B cell (primary cell): ENCODE measurements around the gene NLRP9. TPM values are rescaled to one million over a fixed set of nuclear protein-coding genes. Genes with fewer than 3 reads are reported as not detected.

Source experiments
- ATAC-seq: fragments of 200-7000 bp; cut with Tn5 transposase; one replicate; pipeline ENCODE4 v1.10.0; 2021; ENCODE audit warnings: low read depth, mild to moderate bottlenecking, moderate number of reproducible peaks, moderate library complexity
- CTCF ChIA-PET: fragments of 350-600 bp; sonication (Branson Sonifier 250); formaldehyde crosslinking; loops from one replicate; lab custom pipeline; 2021; ENCODE audit warnings: antibody characterized with exemption, inconsistent platforms; lab: Charles Lee
- POLR2A ChIA-PET: fragments of 350-600 bp; sonication (Branson Sonifier 250); formaldehyde crosslinking; loops from one replicate; lab custom pipeline; 2021; ENCODE audit warnings: antibody characterized with exemption; lab: Charles Lee
- DNase-seq: peaks from one replicate; pipeline ENCODE4 v3.0.0; 2013
- H2AFZ ChIP-seq: 2 replicates; pipeline ENCODE4 v1.6.1; 2012; ENCODE audit warnings: mild to moderate bottlenecking, low read depth, low read length; ENCODE audit not compliant: insufficient read depth, poor library complexity, severe bottlenecking
- H3K27ac ChIP-seq, 2 donors: 1 replicate in 1 of 2; 2 replicates in 1 of 2; pipeline ENCODE4 v1.5.1; 2012 to 2013; ENCODE audit warnings: low read length in 2 of 2, mild to moderate bottlenecking in 2 of 2, moderate library complexity in 1 of 2
- H3K27me3 ChIP-seq, 4 experiments: fragments of 200-600 bp in 1 of 4; sonication (generic) in 1 of 4; replicated peaks in 1 of 4; 1 replicate in 2 of 4; 2 replicates in 2 of 4; pipeline versions ENCODE4 v1.6.1 to v1.7.0; 2013 to 2016; ENCODE audit warnings: low read length in 3 of 4, mild to moderate bottlenecking in 2 of 4, mixed read lengths in 1 of 4, moderate library complexity in 1 of 4; ENCODE audit not compliant: insufficient read depth in 4 of 4, control insufficient read depth in 3 of 4; ENCODE audit errors: control extremely low read depth in 1 of 4
- H3K36me3 ChIP-seq, 2 experiments: replicated peaks in 1 of 2; 1 replicate in 1 of 2; 2 replicates in 1 of 2; pipeline versions ENCODE4 v1.6.1 to v1.7.1; 2013; ENCODE audit warnings: low read length in 1 of 2; ENCODE audit not compliant: insufficient read depth in 2 of 2, control insufficient read depth in 1 of 2; ENCODE audit errors: control extremely low read depth in 1 of 2, extremely low read depth in 1 of 2
- H3K4me1 ChIP-seq, 2 donors: fragments of 200-600 bp in 1 of 2; sonication (generic) in 1 of 2; 1 replicate in 1 of 2; 2 replicates in 1 of 2; pipeline versions ENCODE4 v1.5.1 to v1.6.1; 2013 to 2017; ENCODE audit warnings: low read length in 2 of 2; ENCODE audit not compliant: control insufficient read depth in 2 of 2, insufficient read depth in 2 of 2
- H3K4me2 ChIP-seq: replicated peaks from 2 replicates; pipeline ENCODE3; 2012; ENCODE audit warnings: mild to moderate bottlenecking, low read depth, low read length; ENCODE audit not compliant: poor library complexity, severe bottlenecking
- H3K4me3 ChIP-seq, 5 experiments: fragments of 200-600 bp in 1 of 5; sonication (generic) in 1 of 5; 1 replicate in 3 of 5; 2 replicates in 2 of 5; pipeline versions ENCODE4 v1.5.1 to v1.7.0; 2011 to 2016; ENCODE audit warnings: low read length in 4 of 5, mild to moderate bottlenecking in 4 of 5, low read depth in 2 of 5, control low read depth in 1 of 5, moderate library complexity in 1 of 5; ENCODE audit not compliant: insufficient read depth in 1 of 5; ENCODE audit errors: control extremely low read depth in 1 of 5, extremely low read depth in 1 of 5
- H3K79me2 ChIP-seq: fragments of 200-600 bp; sonication (generic); one replicate; pipeline ENCODE4 v1.6.0; 2016; ENCODE audit warnings: low read length; ENCODE audit not compliant: control insufficient read depth, insufficient read depth
- H3K9ac ChIP-seq: fragments of 200-600 bp; sonication (generic); 2 replicates; pipeline ENCODE4 v1.6.1; 2017; ENCODE audit warnings: mild to moderate bottlenecking, low read length, moderate library complexity
- H3K9me3 ChIP-seq, 3 donors: one replicate each; pipeline versions ENCODE4 v1.6.1 to v1.7.1; 2013; ENCODE audit warnings: low read length in 2 of 3; ENCODE audit not compliant: control insufficient read depth in 2 of 3, insufficient read depth in 1 of 3; ENCODE audit errors: control extremely low read depth in 1 of 3
- H4K20me1 ChIP-seq: 2 replicates; pipeline ENCODE4 v1.6.0; 2012; ENCODE audit warnings: mild to moderate bottlenecking, low read length; ENCODE audit not compliant: insufficient read depth, control insufficient read depth, poor library complexity, severe bottlenecking
- H3K27ac Mint-ChIP-seq: one replicate; pipeline ENCODE4 v1.8.0; 2021; ENCODE audit warnings: mixed read lengths
- H3K27me3 Mint-ChIP-seq: one replicate; pipeline ENCODE4 v1.8.0; 2021; ENCODE audit warnings: mixed read lengths
- H3K4me1 Mint-ChIP-seq: one replicate; pipeline ENCODE4 v1.8.0; 2021; ENCODE audit warnings: mixed read lengths
- H3K4me3 Mint-ChIP-seq: one replicate; pipeline ENCODE4 v1.8.0; 2021; ENCODE audit warnings: mixed read lengths
- H3K9me3 Mint-ChIP-seq: one replicate; pipeline ENCODE4 v1.8.0; 2022; ENCODE audit warnings: mixed read lengths; ENCODE audit not compliant: insufficient read depth
- CTCF ChIP-seq: fragments of 200-600 bp; IDR thresholded peaks from one replicate; pipeline ENCODE4 v1.8.0; 2022; ENCODE audit warnings: antibody characterized with exemption, mild to moderate bottlenecking
- EZH2 ChIP-seq: IDR thresholded peaks from 2 replicates; pipeline ENCODE4 v1.6.1; 2012; ENCODE audit warnings: borderline replicate concordance, low read depth, mild to moderate bottlenecking, moderate library complexity, low read length; ENCODE audit not compliant: insufficient read depth, poor library complexity, severe bottlenecking
- WGBS: methylation state at CpG from one replicate; pipeline ENCODE4 v1.1.5; 2013; ENCODE audit warnings: missing lambda C conversion rate; ENCODE audit not compliant: insufficient coverage; 5-methylcytosine and 5-hydroxymethylcytosine counted together
- intact Hi-C: fragments of 100-400 bp; cut with micrococcal nuclease; formaldehyde crosslinking; loops from one replicate; pipeline ENCODE4 v1.10.0; 2022
- polyA plus RNA-seq: library from polyadenylated mRNA; depleted of rRNA; stranded (reverse); fragments of >200 nt; gene quantifications from 2 replicates; pipeline ENCODE4 v1.2.3, GENCODE V29; 2012
- total RNA-seq, 2 donors: library from RNA; stranded (reverse); fragments of 120-200 nt in 1 of 2; gene quantifications; 1 replicate in 1 of 2; 2 replicates in 1 of 2; pipeline versions ENCODE4 v1.2.3 to v1.2.4, GENCODE V29; 2013 to 2022

Gene NLRP9
- total and polyA plus RNA-seq, 2 donors (not counting 1 experiment from before 2014, with no cell fraction given) = not detected

- H3K9ac ChIP-seq = no peak overlapping the region
- TF ChIP-seq CTCF (no peak), EZH2 (no peak)
- peaks cover 28 to 43% of the 10 kb centered on the region in 2 donors for H3K4me1 ChIP-seq
- H3K27ac ChIP-seq = peak overlapping the region in 1 of 2 donors; percentile 29
- WGBS = no CpG with 5 or more reads among the region's 9 CpGs
- ATAC-seq = no peak
- intact Hi-C loops = no loop called here
- H3K27me3 Mint-ChIP-seq = no peaks in the 10 kb centered on the region
- no peak overlapping the region for H3K4me2 ChIP-seq
- H3K9me3 Mint-ChIP-seq = no peaks in the 10 kb centered on the region
- H3K36me3 ChIP-seq = peaks cover 0 to 57% of the 10 kb centered on the region in 2 experiments
- H3K27ac Mint-ChIP-seq = peak overlapping the region; percentile 79
- no peak overlapping the region for H2AFZ ChIP-seq
- H3K4me3 Mint-ChIP-seq = peak overlapping the region; percentile 63
- H3K79me2 ChIP-seq = peaks cover 68% of the 10 kb centered on the region
- peaks cover 58% of the 10 kb centered on the region for H3K4me1 Mint-ChIP-seq
- no peak for DNase-seq
- no peaks in the 10 kb centered on the region for H3K27me3 ChIP-seq
- H4K20me1 ChIP-seq = peaks cover 73% of the 10 kb centered on the region
- ChIA-PET CTCF (interaction anchor here (0.9 to 3.7 kb wide), 5 partner anchors 11 to 41 kb away, joined by 3 to 46 read pairs (median 4); partner anchors contain the start of genes CCDC106 and U2AF2), POLR2A (interaction anchor here (1.1 kb wide), 1 partner anchor 36 kb away, joined by 3 read pairs; no protein-coding TSS in a partner anchor)
- no peak overlapping the region for H3K4me3 ChIP-seq
- no peaks in the 10 kb centered on the region for H3K9me3 ChIP-seq
Observed at GRCh38 chr19:55673465-55673864, 64.7 kb downstream of the NLRP9 start.

GRCh38 chr19:55672418-55672817 lies 65.8 kb downstream of the NLRP9 start:
- Histone ChIP-seq H3K27ac (no peak overlapping the region), H3K4me2 (no peak overlapping the region), H3K27me3 (no peaks in the 10 kb centered on the region), H3K4me1 (peaks cover 18 to 32% of the 10 kb centered on the region in 2 donors), H3K9me3 (no peaks in the 10 kb centered on the region), H2AFZ (no peak overlapping the region), H3K9ac (no peak overlapping the region), H3K36me3 (peaks cover 0 to 63% of the 10 kb centered on the region in 2 experiments), H3K79me2 (peaks cover 70% of the 10 kb centered on the region), H4K20me1 (peaks cover 76% of the 10 kb centered on the region), H3K4me3 (no peak overlapping the region)
- Mint-ChIP-seq H3K27ac (peak overlapping the region; percentile 46), H3K27me3 (no peaks in the 10 kb centered on the region), H3K4me1 (peaks cover 48% of the 10 kb centered on the region), H3K4me3 (no peak overlapping the region), H3K9me3 (no peaks in the 10 kb centered on the region)
- ChIA-PET POLR2A (no interaction called here), CTCF (interaction anchor here (1.0 to 3.7 kb wide), 6 partner anchors 15 to 137 kb away, joined by 4 to 46 read pairs (median 5); partner anchors contain the start of gene CCDC106)
- no peak for ATAC-seq
- 90% methylated on average over 2 of the region's 5 CpGs for WGBS
- TF ChIP-seq CTCF (no peak), EZH2 (no peak)
- intact Hi-C loops = no loop called here
- DNase-seq = no peak
